Measurements from ENCODE around the gene HNRNPF. TPM values are rescaled to one million over a fixed set of nuclear protein-coding genes. Genes with fewer than 3 reads are reported as not detected.

Gene HNRNPF
- total and polyA plus RNA-seq, 2 of the 8 experiments (the other 6 are each of a cell fraction or from before 2014, with no cell fraction given), result 209 to 389 TPM

DNA sequence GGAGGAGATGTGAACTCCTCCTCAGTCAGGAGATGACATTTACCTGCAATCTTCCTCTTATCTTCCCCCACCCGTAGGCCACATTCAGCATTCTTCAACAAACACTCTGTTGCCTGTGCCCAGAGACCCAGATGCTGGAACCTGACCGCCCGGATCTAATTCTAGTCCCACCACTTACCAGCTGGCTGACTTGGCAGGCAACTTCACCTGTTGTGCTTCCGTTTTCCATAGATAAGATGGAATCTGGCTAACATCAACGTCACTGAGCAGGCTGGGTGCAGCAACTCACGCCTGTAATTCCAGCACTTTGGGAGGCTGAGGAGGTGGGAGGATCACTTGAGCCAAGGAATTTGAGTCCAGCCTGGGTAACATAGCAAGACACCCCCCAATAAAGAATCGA, 58.8 kb downstream of the HNRNPF start:
- Histone ChIP-seq H3K36me3 (ENCODE audit: control insufficient read depth in 2 of 4, insufficient read depth in 4 of 4, low read length in 3 of 4) (no peaks in the 10 kb centered on the region), H3K56ac (replicated peaks; ENCODE audit: insufficient read length, low read depth, low read length) (no peak overlapping the region), H3K14ac (ENCODE audit: insufficient read length) (no peak overlapping the region), H3K4me3 (ENCODE audit: extremely low read depth in 1 of 4, insufficient read depth in 2 of 4, low read depth in 3 of 4, low read length in 4 of 4) (no peak overlapping the region), H4K20me1 (replicated peaks in 1 of 2; ENCODE audit: control insufficient read depth in 1 of 2, insufficient read depth in 2 of 2, low read length in 2 of 2) (no peaks in the 10 kb centered on the region), H3K9me3 (ENCODE audit: insufficient read depth in 2 of 2, low read depth in 1 of 2, low read length in 1 of 2) (no peaks in the 10 kb centered on the region), H3K4me2 (ENCODE audit: insufficient read depth in 1 of 2, low read depth in 2 of 2, low read length in 2 of 2) (no peak overlapping the region), H2BK12ac (ENCODE audit: low read depth, low read length) (no peak overlapping the region), H3K4ac (replicated peaks; ENCODE audit: insufficient read length, low read depth, low read length) (no peak overlapping the region), H4K8ac (ENCODE audit: extremely low read depth, insufficient read depth, low read length) (no peak overlapping the region), H2BK20ac (ENCODE audit: low read length) (no peak overlapping the region), H3K79me1 (ENCODE audit: low read depth, low read length) (no peaks in the 10 kb centered on the region), H3K23me2 (ENCODE audit: low read depth, low read length) (no peaks in the 10 kb centered on the region), H3K18ac (ENCODE audit: extremely low read depth, low read length) (no peak overlapping the region), H3K4me1 (replicated peaks in 1 of 4; ENCODE audit: control insufficient read depth in 3 of 4, insufficient read depth in 4 of 4, low read length in 3 of 4) (peaks cover 0 to 10% (median 3%) of the 10 kb centered on the region in 4 experiments; a peak in 4 of 7 replicates), H2BK5ac (ENCODE audit: low read depth, low read length) (no peak overlapping the region; the same call in 1 of the 2 replicates), H3K9ac (replicated peaks in 1 of 4; ENCODE audit: extremely low read depth in 1 of 4, low read depth in 3 of 4, low read length in 3 of 4) (no peak overlapping the region), H4K5ac (ENCODE audit: insufficient read length, low read depth, low read length) (no peak overlapping the region), H2BK120ac (replicated peaks; ENCODE audit: low read depth, low read length) (no peak overlapping the region), H3K27ac (ENCODE audit: low read depth, low read length) (no peak overlapping the region), H4K91ac (replicated peaks; ENCODE audit: insufficient read length, low read length) (no peak overlapping the region), H2BK15ac (ENCODE audit: low read length) (0 out of 2 replicates have a peak overlapping the region, but pooled peaks have one; percentile 29), H3K27me3 (replicated peaks in 1 of 4; ENCODE audit: control insufficient read depth in 3 of 4, extremely low read depth in 1 of 4, insufficient read depth in 3 of 4, low read length in 3 of 4) (no peaks in the 10 kb centered on the region), H2AK5ac (ENCODE audit: low read depth, low read length) (no peak overlapping the region), H2AFZ (ENCODE audit: low read length) (no peak overlapping the region), H3K23ac (ENCODE audit: insufficient read length) (no peak overlapping the region), H3K79me2 (ENCODE audit: control insufficient read depth in 1 of 2, insufficient read depth in 2 of 2, low read length in 2 of 2) (no peaks in the 10 kb centered on the region)
- CTCF ChIA-PET (ENCODE audit: partially characterized antibody), result interaction anchor here (0.5 to 5.2 kb wide), 8 partner anchors 11 to 93 kb away, joined by 3 to 75 read pairs (median 4); no protein-coding TSS in a partner anchor
- POLR2A ChIA-PET (ENCODE audit: partially characterized antibody), result interaction anchor here (1.2 to 1.5 kb wide), 2 partner anchors 13 to 33 kb away, joined by 4 read pairs; no protein-coding TSS in a partner anchor
- FAIRE-seq (no peak), DNase-seq (ENCODE audit: low read depth in 1 of 2, low spot score in 2 of 2) (no peak)
- 92% methylated on average over 6 of the region's 7 CpGs; no CpG with 5 or more reads in 1 of the 2 experiments for WGBS, 2 experiments (ENCODE audit: extremely low coverage in 1 of 2, insufficient coverage in 1 of 2, insufficient read length in 1 of 2, insufficient replicate concordance in 2 of 2, low coverage in 1 of 2, low lambda C conversion rate in 2 of 2, missing lambda C conversion rate in 1 of 2)
- TF ChIP-seq, protein P1, sequence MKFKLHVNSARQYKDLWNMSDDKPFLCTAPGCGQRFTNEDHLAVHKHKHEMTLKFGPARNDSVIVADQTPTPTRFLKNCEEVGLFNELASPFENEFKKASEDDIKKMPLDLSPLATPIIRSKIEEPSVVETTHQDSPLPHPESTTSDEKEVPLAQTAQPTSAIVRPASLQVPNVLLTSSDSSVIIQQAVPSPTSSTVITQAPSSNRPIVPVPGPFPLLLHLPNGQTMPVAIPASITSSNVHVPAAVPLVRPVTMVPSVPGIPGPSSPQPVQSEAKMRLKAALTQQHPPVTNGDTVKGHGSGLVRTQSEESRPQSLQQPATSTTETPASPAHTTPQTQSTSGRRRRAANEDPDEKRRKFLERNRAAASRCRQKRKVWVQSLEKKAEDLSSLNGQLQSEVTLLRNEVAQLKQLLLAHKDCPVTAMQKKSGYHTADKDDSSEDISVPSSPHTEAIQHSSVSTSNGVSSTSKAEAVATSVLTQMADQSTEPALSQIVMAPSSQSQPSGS (IDR thresholded peaks at IDR 0.05; ENCODE audit: low read length), result no peak
- TF ChIP-seq, protein P2, sequence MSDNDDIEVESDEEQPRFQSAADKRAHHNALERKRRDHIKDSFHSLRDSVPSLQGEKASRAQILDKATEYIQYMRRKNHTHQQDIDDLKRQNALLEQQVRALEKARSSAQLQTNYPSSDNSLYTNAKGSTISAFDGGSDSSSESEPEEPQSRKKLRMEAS (IDR thresholded peaks at IDR 0.05), result no peak
- no peak for TF ChIP-seq KDM4A (IDR thresholded peaks at IDR 0.05; ENCODE audit: low read depth, low read length, severe bottlenecking)

Data from H1 (cell line).